IMR-90 (cell line): ENCODE measurements around the gene MT1A. TPM values are rescaled to one million over a fixed set of nuclear protein-coding genes. Genes with fewer than 3 reads are reported as not detected.
A peak's percentile ranks its signal among the peaks of the same experiment; 100 is the strongest.

ENCODE experiments used
- ATAC-seq: fragments of 200-7000 bp; cut with Tn5 transposase; 2 replicates; pipeline ENCODE4 v1.9.1; 2020; ENCODE audit warnings: low read depth, mild to moderate bottlenecking, moderate library complexity
- BruUV-seq: library from RNA; stranded (reverse); fragments of 400-500 nt; replicated peaks from 2 replicates; lab custom pipeline; 2021; lab: Mats Ljungman, UMichigan
- CTCF ChIA-PET: fragments of 300-600 bp; formaldehyde crosslinking; extraction: SDS; loops from one replicate; lab custom pipeline; 2021; ENCODE audit warnings: antibody characterized with exemption; lab: Yijun Ruan, JAX
- POLR2A ChIA-PET: fragments of 300-600 bp; sonication (Branson Sonifier 250); formaldehyde crosslinking; loops from one replicate; lab custom pipeline; 2022; ENCODE audit warnings: antibody characterized with exemption; ENCODE audit not compliant: unreplicated experiment; lab: Charles Lee
- DNase-seq: peaks from one replicate; pipeline ENCODE4 v3.0.0; 2013
- H2AFZ ChIP-seq: replicated peaks from 2 replicates; pipeline ENCODE3; 2013; ENCODE audit warnings: low read length, mild to moderate bottlenecking; ENCODE audit not compliant: poor library complexity
- H2AK5ac ChIP-seq: 2 replicates; pipeline ENCODE4 v1.6.1; 2013; ENCODE audit warnings: low read depth, low read length, inconsistent platforms
- H2AK9ac ChIP-seq: replicated peaks from 2 replicates; pipeline ENCODE3; 2013; ENCODE audit warnings: mild to moderate bottlenecking, low read depth, low read length, moderate library complexity; ENCODE audit not compliant: poor library complexity
- H2BK120ac ChIP-seq: 2 replicates; pipeline ENCODE4 v1.6.1; 2013; ENCODE audit warnings: low read depth, low read length, inconsistent platforms
- H2BK15ac ChIP-seq: 3 replicates; pipeline ENCODE4 v1.6.1; 2013; ENCODE audit warnings: low read depth, low read length, inconsistent platforms
- H2BK20ac ChIP-seq: 2 replicates; pipeline ENCODE4 v1.6.1; 2013; ENCODE audit warnings: low read depth, mild to moderate bottlenecking, inconsistent platforms, low read length, moderate library complexity
- H2BK5ac ChIP-seq: 2 replicates; pipeline ENCODE4 v1.6.1; 2013; ENCODE audit warnings: mild to moderate bottlenecking, low read depth, low read length, inconsistent platforms; ENCODE audit not compliant: poor library complexity, severe bottlenecking
- H3K14ac ChIP-seq: replicated peaks from 2 replicates; pipeline ENCODE4 v1.6.1; 2013; ENCODE audit warnings: low read depth, low read length, inconsistent platforms
- H3K18ac ChIP-seq: 2 replicates; pipeline ENCODE4 v1.6.1; 2013; ENCODE audit warnings: low read depth, low read length, control low read depth
- H3K23ac ChIP-seq: 2 replicates; pipeline ENCODE4 v1.6.1; 2013; ENCODE audit warnings: low read depth, low read length, inconsistent platforms
- H3K27ac ChIP-seq: 2 replicates; pipeline ENCODE4 v1.5.1; 2013; ENCODE audit warnings: mild to moderate bottlenecking, control low read depth, low read length; ENCODE audit not compliant: insufficient read depth
- H3K27me3 ChIP-seq: 2 replicates; pipeline ENCODE4 v1.6.1; 2013; ENCODE audit warnings: low read length; ENCODE audit not compliant: control insufficient read depth, insufficient read depth
- H3K36me3 ChIP-seq: 2 replicates; pipeline ENCODE4 v1.6.1; 2013; ENCODE audit warnings: low read length, mixed read lengths; ENCODE audit not compliant: control insufficient read depth, insufficient read depth
- H3K4ac ChIP-seq: 2 replicates; pipeline ENCODE4 v1.6.1; 2013; ENCODE audit warnings: low read depth, low read length, inconsistent platforms
- H3K4me1 ChIP-seq: 2 replicates; pipeline ENCODE4 v1.6.1; 2013; ENCODE audit warnings: low read length, mixed read lengths; ENCODE audit not compliant: control insufficient read depth, insufficient read depth
- H3K4me2 ChIP-seq: 2 replicates; pipeline ENCODE4 v1.6.1; 2013; ENCODE audit warnings: low read depth, mild to moderate bottlenecking, control low read depth, low read length, moderate library complexity
- H3K4me3 ChIP-seq: 2 replicates; pipeline ENCODE4 v1.5.1; 2013; ENCODE audit warnings: low read depth, mild to moderate bottlenecking, control low read depth, low read length, moderate library complexity; ENCODE audit not compliant: insufficient read depth
- H3K56ac ChIP-seq: 2 replicates; pipeline ENCODE4 v1.6.1; 2013; ENCODE audit warnings: low read length, inconsistent platforms; ENCODE audit not compliant: insufficient read depth; ENCODE audit errors: extremely low read depth
- H3K79me1 ChIP-seq, 2 experiments: 2 replicates each; pipeline ENCODE4 v1.6.1; 2013; ENCODE audit warnings: low read length in 2 of 2, inconsistent platforms in 1 of 2, low read depth in 1 of 2
- H3K9ac ChIP-seq: 2 replicates; pipeline ENCODE4 v1.6.1; 2013; ENCODE audit warnings: low read depth, low read length, control low read depth
- H3K9me1 ChIP-seq: 2 replicates; pipeline ENCODE4 v1.6.1; 2013; ENCODE audit warnings: low read length, inconsistent platforms; ENCODE audit not compliant: insufficient read depth
- H3K9me3 ChIP-seq: 2 replicates; pipeline ENCODE4 v1.6.1; 2013; ENCODE audit warnings: low read length; ENCODE audit not compliant: control insufficient read depth, insufficient read depth
- H4K20me1 ChIP-seq: 2 replicates; pipeline ENCODE4 v1.6.1; 2013; ENCODE audit warnings: low read length, inconsistent platforms; ENCODE audit not compliant: insufficient read depth
- H4K5ac ChIP-seq: 2 replicates; pipeline ENCODE4 v1.6.1; 2013; ENCODE audit warnings: mild to moderate bottlenecking, low read depth, low read length, control low read depth
- H4K8ac ChIP-seq, 2 experiments: 2 replicates each; pipeline ENCODE4 v1.6.1; 2013; ENCODE audit warnings: low read depth in 2 of 2, low read length in 2 of 2, control low read depth in 1 of 2, inconsistent platforms in 1 of 2
- H4K91ac ChIP-seq: 2 replicates; pipeline ENCODE4 v1.6.1; 2013; ENCODE audit warnings: low read depth, low read length, inconsistent platforms; ENCODE audit not compliant: insufficient read depth
- CEBPB ChIP-seq: IDR thresholded peaks from 2 replicates; pipeline ENCODE4 v1.6.1; 2012; ENCODE audit warnings: low read depth, low read length, improper control_type of control experiment
- RFX5 ChIP-seq: IDR thresholded peaks from 2 replicates; pipeline ENCODE4 v1.8.0; 2012; ENCODE audit warnings: low read depth, mild to moderate bottlenecking, low read length, moderate library complexity
- WGBS, 2 experiments: methylation state at CpG; one replicate each; pipeline versions ENCODE4 v1.1.5 to v1.1.7; 2013; ENCODE audit warnings: missing lambda C conversion rate in 2 of 2; ENCODE audit not compliant: insufficient read length in 1 of 2; ENCODE audit errors: extremely low coverage in 2 of 2; 5-methylcytosine and 5-hydroxymethylcytosine counted together
- dilution Hi-C: fragments of 300-500 bp; cut with HindIII; formaldehyde crosslinking; loops from one replicate; pipeline ENCODE4 v1.14.3; 2018; ENCODE audit warnings: low sequenced_read_pairs; ENCODE audit not compliant: unreplicated experiment
- in situ Hi-C: fragments of 300-500 bp; cut with MboI; formaldehyde crosslinking; loops from 3 replicates; pipeline ENCODE4 v1.14.3; 2019; ENCODE audit warnings: low sequenced_read_pairs, inconsistent platforms, mixed read lengths
- intact Hi-C: fragments of 100-400 bp; cut with micrococcal nuclease; formaldehyde crosslinking; loops from 2 replicates; pipeline ENCODE4 v1.10.0; 2022
- polyA plus RNA-seq, 3 experiments: library from polyadenylated mRNA; depleted of rRNA; stranded (reverse); fragments of >200 nt; gene quantifications; 2 replicates each; pipeline ENCODE4 v1.2.3, GENCODE V29; 2012; ENCODE audit warnings: low replicate concordance in 1 of 3
- total RNA-seq: library from RNA; depleted of rRNA; stranded (reverse); fragments of >200 nt; gene quantifications from 2 replicates; pipeline ENCODE4 v1.2.3, GENCODE V29; 2012

The MT1A gene
- total and polyA plus RNA-seq, 2 of the 4 experiments (the other 2 are of a cell fraction), result 1.6 TPM; not detected in 1

GRCh38 chr16:56641166-56641565, 2.7 kb downstream of the MT1A start:
- H3K14ac ChIP-seq, result no peak overlapping the region
- in situ Hi-C loops (no loop called here), dilution Hi-C loops (no loop called here), intact Hi-C loops (no loop called here)
- 0 out of 2 replicates have a peak, but pooled peaks cover 1% of the 10 kb centered on the region for H3K9me3 ChIP-seq
- no peaks in the 10 kb centered on the region for H3K9me1 ChIP-seq
- no peak for DNase-seq
- ATAC-seq, result no peak
- H3K9ac ChIP-seq, result no peak overlapping the region
- WGBS, 2 experiments, result no CpG with 5 or more reads among the region's 2 CpGs
- TF ChIP-seq CEBPB (peak; percentile 45; the same call in 1 of the 2 replicates), RFX5 (no peak)
- no peak overlapping the region for H3K4ac ChIP-seq
- no peak overlapping the region for H2BK120ac ChIP-seq
- H3K27ac ChIP-seq, result no peak overlapping the region
- H4K20me1 ChIP-seq, result no peaks in the 10 kb centered on the region
- no peaks in the 10 kb centered on the region for H3K36me3 ChIP-seq
- no peak overlapping the region for H2BK15ac ChIP-seq
- H4K8ac ChIP-seq, result no peak overlapping the region
- no peaks in the 10 kb centered on the region for H3K79me1 ChIP-seq
- H3K4me2 ChIP-seq, result no peak overlapping the region
- H2AFZ ChIP-seq, result no peak overlapping the region
- H2AK9ac ChIP-seq, result no peak overlapping the region
- H3K4me3 ChIP-seq, result no peak overlapping the region
- H2BK5ac ChIP-seq, result no peak overlapping the region
- no TSS peak for BruUV-seq
- no peaks in the 10 kb centered on the region; the same call in 1 of the 2 replicates for H3K4me1 ChIP-seq
- no peak overlapping the region for H2AK5ac ChIP-seq
- no peak overlapping the region for H4K91ac ChIP-seq
- CTCF ChIA-PET, result no interaction called here
- H3K18ac ChIP-seq, result no peak overlapping the region
- POLR2A ChIA-PET, result interaction anchor here (0.8 kb wide), 1 partner anchor 11 kb away, joined by 3 read pairs; no protein-coding TSS in a partner anchor
- no peak overlapping the region for H2BK20ac ChIP-seq
- no peak overlapping the region for H3K56ac ChIP-seq
- no peak overlapping the region for H4K5ac ChIP-seq
- H3K27me3 ChIP-seq, result peaks cover 89% of the 10 kb centered on the region
- H3K23ac ChIP-seq, result no peak overlapping the region
